Activated CD8-positive, alpha-beta memory T cell treated with anti-CD3 and anti-CD28 coated beads, Interleukin-2, amount 10 ng/mL, durations not matched to agents 7 days and 5 days (primary cell): ENCODE data around the gene FARP1. TPM values are rescaled to one million over a fixed set of nuclear protein-coding genes. Genes with fewer than 3 reads are reported as not detected.

Experiments used
- ATAC-seq: fragments of 150-1000 bp; cut with Tn5 transposase; one replicate; pipeline ENCODE4 v1.10.0; 2021; ENCODE audit warnings: moderate library complexity
- CTCF ChIA-PET: fragments of 350-600 bp; sonication (Branson Sonifier 250); formaldehyde crosslinking; loops from one replicate; lab custom pipeline; 2021; ENCODE audit warnings: antibody characterized with exemption; lab: Charles Lee
- DNase-seq: peaks from one replicate; pipeline ENCODE4 v3.0.0-alpha.2; 2020
- H3K27ac Mint-ChIP-seq: one replicate; pipeline ENCODE4 v1.8.0; 2021; ENCODE audit warnings: mild to moderate bottlenecking, mixed read lengths
- H3K27me3 Mint-ChIP-seq: one replicate; pipeline ENCODE4 v1.8.0; 2021; ENCODE audit warnings: mixed read lengths
- H3K36me3 Mint-ChIP-seq: one replicate; pipeline ENCODE4 v1.8.0; 2021; ENCODE audit warnings: mild to moderate bottlenecking, mixed read lengths
- H3K4me1 Mint-ChIP-seq: one replicate; pipeline ENCODE4 v1.8.0; 2021; ENCODE audit warnings: mixed read lengths
- H3K4me3 Mint-ChIP-seq: one replicate; pipeline ENCODE4 v1.8.0; 2021; ENCODE audit warnings: mild to moderate bottlenecking, moderate library complexity, mixed read lengths
- H3K9me3 Mint-ChIP-seq: one replicate; pipeline ENCODE4 v1.8.0; 2022; ENCODE audit warnings: low read depth, mixed read lengths
- total RNA-seq, 2 experiments: library from RNA; stranded (reverse); gene quantifications; one replicate each; pipeline ENCODE4 v1.2.3, GENCODE V29; 2021

Gene FARP1
- total RNA-seq, 2 experiments from 2014 or later, result 0.44 to 0.87 TPM

DNA sequence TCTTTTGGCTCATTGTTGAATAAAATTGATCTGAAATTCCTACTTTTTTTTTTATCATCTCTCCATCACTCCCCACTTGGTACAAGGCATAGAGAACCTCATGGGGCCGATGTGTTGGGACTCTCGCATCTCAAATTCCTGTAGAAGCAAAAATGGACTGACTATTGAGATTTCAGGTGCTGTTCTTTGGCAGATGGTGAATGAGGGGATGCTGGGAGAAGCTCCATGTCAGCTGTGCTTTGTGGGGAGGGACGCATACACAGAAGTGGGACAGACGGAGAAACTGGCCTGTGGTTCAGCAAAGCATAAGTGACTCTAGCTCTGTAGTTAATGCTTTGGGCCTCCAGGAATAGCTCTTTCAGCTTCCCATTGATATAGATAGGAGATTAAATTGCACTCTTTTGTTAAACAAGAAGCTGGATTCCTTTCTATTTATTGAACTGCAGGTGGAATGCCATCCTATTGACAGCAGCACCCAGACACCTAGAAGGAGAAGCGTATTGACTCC is 228.7 kb downstream of the FARP1 start:
- H3K9me3 Mint-ChIP-seq, result no peaks in the 10 kb centered on the region
- no peak overlapping the region for H3K4me3 Mint-ChIP-seq
- CTCF ChIA-PET, result no interaction called here
- ATAC-seq (no peak), DNase-seq (no peak)
- no peak overlapping the region for H3K27ac Mint-ChIP-seq
- H3K36me3 Mint-ChIP-seq, result no peaks in the 10 kb centered on the region
- H3K27me3 Mint-ChIP-seq, result no peaks in the 10 kb centered on the region
- no peaks in the 10 kb centered on the region for H3K4me1 Mint-ChIP-seq

DNA sequence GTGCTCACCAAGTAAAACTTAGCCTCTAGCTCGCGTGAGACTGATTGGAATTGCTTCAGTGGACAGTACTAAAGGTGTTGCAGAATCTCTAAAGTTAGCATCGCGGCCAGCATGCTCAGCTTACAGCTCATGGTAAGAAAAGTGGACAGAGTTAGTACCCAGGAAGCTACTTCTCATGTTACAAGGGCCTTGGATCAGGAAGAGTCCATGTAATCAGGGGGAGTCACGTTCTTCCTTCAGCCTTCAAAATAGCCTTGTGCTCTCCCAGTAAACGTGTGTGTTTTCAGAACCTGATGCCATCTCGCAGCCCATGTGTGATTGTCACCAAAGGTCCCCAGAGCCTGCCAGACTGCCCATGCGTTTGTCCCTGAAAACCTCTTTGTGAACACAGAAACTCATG is 230.0 kb downstream of the FARP1 start:
- Mint-ChIP-seq H3K27me3 (no peaks in the 10 kb centered on the region), H3K36me3 (no peaks in the 10 kb centered on the region), H3K4me3 (no peak overlapping the region), H3K4me1 (no peaks in the 10 kb centered on the region), H3K9me3 (no peaks in the 10 kb centered on the region), H3K27ac (no peak overlapping the region)
- ATAC-seq, result no peak
- no peak for DNase-seq
- CTCF ChIA-PET, result interaction anchor here (0.6 kb wide), 1 partner anchor 243 kb away, joined by 3 read pairs; no protein-coding TSS in a partner anchor

DNA sequence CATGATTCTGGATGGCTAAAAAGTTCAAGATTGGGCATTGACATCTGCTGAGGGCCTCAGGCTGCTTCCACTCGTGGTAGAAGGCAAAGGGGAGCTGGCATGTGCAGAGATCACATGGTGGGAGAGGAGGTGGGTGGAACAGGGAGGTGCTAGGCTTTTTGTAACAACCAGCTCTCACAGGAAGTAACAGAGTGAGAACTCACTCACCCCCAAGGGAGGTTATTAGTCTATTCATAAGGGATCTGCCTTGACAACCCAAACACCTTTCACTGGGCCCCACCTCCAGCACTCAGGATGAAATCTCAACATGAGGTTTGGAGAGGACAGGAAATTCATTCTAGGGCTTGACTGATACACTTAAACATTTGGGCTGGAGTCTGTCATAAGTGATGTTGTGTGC is 231.9 kb downstream of the FARP1 start:
- DNase-seq (no peak), ATAC-seq (no peak)
- Mint-ChIP-seq H3K36me3 (no peaks in the 10 kb centered on the region), H3K27me3 (no peaks in the 10 kb centered on the region), H3K27ac (no peak overlapping the region), H3K9me3 (no peaks in the 10 kb centered on the region), H3K4me1 (no peaks in the 10 kb centered on the region), H3K4me3 (no peak overlapping the region)
- CTCF ChIA-PET, result no interaction called here

DNA sequence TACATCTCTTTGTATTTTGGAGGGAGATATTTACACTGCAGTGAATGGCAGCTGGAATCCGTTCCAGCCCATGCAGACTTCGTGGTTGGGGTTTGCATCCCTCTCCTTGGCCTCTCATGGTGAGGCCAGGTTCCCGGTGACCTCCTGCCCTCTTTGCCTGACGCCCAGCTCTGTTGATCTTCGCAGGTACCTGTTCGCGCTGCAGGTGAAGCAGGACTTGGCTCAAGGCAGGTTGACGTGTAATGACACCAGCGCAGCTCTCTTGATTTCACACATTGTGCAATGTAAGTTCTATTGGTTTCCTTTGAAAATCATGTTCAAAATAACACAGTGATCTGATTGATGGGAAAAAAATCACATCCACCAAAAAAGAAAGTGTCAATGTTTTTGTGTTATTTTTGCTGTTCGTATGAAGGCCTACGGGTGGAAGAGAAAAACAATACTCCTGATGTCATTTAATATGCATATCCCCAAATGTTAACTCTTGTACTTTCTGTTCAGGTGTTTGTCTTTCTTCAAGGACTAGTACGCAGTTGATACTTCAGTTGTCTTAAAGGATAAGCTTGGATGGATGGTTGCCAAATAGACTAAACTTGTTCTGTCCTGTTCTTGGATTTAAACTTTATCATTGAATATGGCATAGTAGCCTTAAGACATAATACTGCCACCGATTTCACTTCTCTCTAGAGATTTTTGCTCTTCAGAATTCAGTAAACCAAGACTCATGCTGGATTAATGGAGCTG is 234.9 kb downstream of the FARP1 start:
- H3K9me3 Mint-ChIP-seq, result no peaks in the 10 kb centered on the region
- H3K27ac Mint-ChIP-seq, result no peak overlapping the region
- CTCF ChIA-PET, result no interaction called here
- H3K4me1 Mint-ChIP-seq, result no peaks in the 10 kb centered on the region
- H3K36me3 Mint-ChIP-seq, result no peaks in the 10 kb centered on the region
- H3K4me3 Mint-ChIP-seq, result no peak overlapping the region
- no peaks in the 10 kb centered on the region for H3K27me3 Mint-ChIP-seq
- ATAC-seq (no peak), DNase-seq (no peak)

DNA sequence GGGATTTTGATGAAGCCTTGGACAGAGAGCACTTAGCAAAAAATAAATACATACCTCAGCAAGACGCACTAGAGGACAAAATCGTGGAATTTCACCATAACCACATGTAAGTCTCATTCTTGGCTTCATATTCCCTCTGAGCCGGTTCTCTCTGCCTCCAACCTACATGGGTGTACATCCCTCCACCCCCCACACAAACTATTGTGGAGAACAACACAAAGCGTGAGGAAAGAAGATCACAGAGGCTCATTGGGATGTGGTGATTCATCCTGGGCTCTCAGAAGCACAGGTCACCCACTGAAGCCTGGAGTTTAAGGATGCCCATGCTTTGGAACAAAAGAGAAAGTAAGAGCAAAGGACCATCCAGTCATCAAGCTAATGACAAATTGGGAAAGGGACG is 241.8 kb downstream of the FARP1 start:
- Mint-ChIP-seq H3K4me3 (no peak overlapping the region), H3K4me1 (no peaks in the 10 kb centered on the region), H3K27ac (no peak overlapping the region), H3K27me3 (peaks cover 25% of the 10 kb centered on the region), H3K9me3 (no peaks in the 10 kb centered on the region), H3K36me3 (no peaks in the 10 kb centered on the region)
- ATAC-seq, result no peak
- no peak for DNase-seq
- CTCF ChIA-PET, result no interaction called here

DNA sequence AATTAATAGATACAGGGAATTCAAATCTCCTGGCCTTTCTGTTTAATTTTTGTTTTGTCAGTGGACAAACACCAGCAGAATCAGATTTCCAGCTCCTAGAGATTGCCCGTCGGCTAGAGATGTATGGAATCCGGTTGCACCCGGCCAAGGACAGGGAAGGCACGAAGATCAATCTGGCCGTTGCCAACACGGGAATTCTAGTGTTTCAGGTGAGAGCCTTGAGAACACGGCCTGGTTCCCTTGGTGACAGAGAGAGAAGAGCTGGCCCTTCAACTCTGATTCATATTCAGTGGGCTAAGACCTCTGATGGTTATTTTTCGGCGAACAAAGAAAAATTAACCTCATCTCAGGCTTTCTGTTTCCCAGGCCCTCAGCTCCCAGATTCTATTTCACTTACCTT is 242.7 kb downstream of the FARP1 start:
- DNase-seq, result no peak
- Mint-ChIP-seq H3K9me3 (no peaks in the 10 kb centered on the region), H3K4me1 (no peaks in the 10 kb centered on the region), H3K27ac (no peak overlapping the region), H3K36me3 (no peaks in the 10 kb centered on the region), H3K4me3 (no peak overlapping the region), H3K27me3 (peaks cover 25% of the 10 kb centered on the region)
- CTCF ChIA-PET, result interaction anchor here (0.6 kb wide), 1 partner anchor 405 kb away, joined by 4 read pairs; no protein-coding TSS in a partner anchor
- no peak for ATAC-seq

DNA sequence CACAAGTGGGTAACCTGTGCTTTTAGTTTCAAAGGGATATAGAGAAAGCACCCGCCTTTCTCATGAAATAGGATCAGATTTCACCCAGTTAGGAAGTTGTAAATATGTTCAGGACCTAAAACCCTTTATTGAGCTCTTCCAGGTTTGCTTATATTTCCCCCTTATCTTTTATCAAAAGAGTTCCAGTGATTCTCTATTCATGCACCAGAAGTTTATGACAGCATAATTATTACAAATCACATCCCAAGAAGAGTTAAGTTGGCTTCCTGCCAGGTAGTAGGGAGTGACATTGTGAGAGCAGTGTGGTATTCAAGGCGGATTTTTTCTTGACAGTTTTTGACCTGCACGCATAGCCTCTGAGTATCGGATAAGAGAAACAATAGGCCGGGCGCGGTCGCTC is 243.7 kb downstream of the FARP1 start:
- CTCF ChIA-PET, result no interaction called here
- H3K27ac Mint-ChIP-seq, result no peak overlapping the region
- no peaks in the 10 kb centered on the region for H3K9me3 Mint-ChIP-seq
- no peaks in the 10 kb centered on the region for H3K36me3 Mint-ChIP-seq
- peaks cover 27% of the 10 kb centered on the region for H3K27me3 Mint-ChIP-seq
- no peak overlapping the region for H3K4me3 Mint-ChIP-seq
- DNase-seq, result no peak
- H3K4me1 Mint-ChIP-seq, result no peaks in the 10 kb centered on the region
- no peak for ATAC-seq

- no peaks in the 10 kb centered on the region for H3K9me3 Mint-ChIP-seq
- H3K36me3 Mint-ChIP-seq, result no peaks in the 10 kb centered on the region
- no peaks in the 10 kb centered on the region for H3K4me1 Mint-ChIP-seq
- CTCF ChIA-PET, result no interaction called here
- H3K27ac Mint-ChIP-seq, result no peak overlapping the region
- H3K4me3 Mint-ChIP-seq, result no peak overlapping the region
- H3K27me3 Mint-ChIP-seq, result peaks cover 16% of the 10 kb centered on the region
- DNase-seq (no peak), ATAC-seq (no peak)
These were observed 246.4 kb downstream of the FARP1 start for GRCh38 chr13:98389319-98389718.

GRCh38 chr13:98390086-98390715 is 247.3 kb downstream of the FARP1 start:
- DNase-seq (no peak), ATAC-seq (no peak)
- H3K4me1 Mint-ChIP-seq, result no peaks in the 10 kb centered on the region
- no peaks in the 10 kb centered on the region for H3K9me3 Mint-ChIP-seq
- no peak overlapping the region for H3K4me3 Mint-ChIP-seq
- H3K36me3 Mint-ChIP-seq, result no peaks in the 10 kb centered on the region
- H3K27ac Mint-ChIP-seq, result no peak overlapping the region
- CTCF ChIA-PET, result no interaction called here
- peaks cover 8% of the 10 kb centered on the region for H3K27me3 Mint-ChIP-seq

- Mint-ChIP-seq H3K9me3 (no peaks in the 10 kb centered on the region), H3K27me3 (peaks cover 16% of the 10 kb centered on the region), H3K4me1 (no peaks in the 10 kb centered on the region), H3K4me3 (no peak overlapping the region), H3K27ac (no peak overlapping the region), H3K36me3 (no peaks in the 10 kb centered on the region)
- CTCF ChIA-PET, result no interaction called here
- no peak for DNase-seq
- ATAC-seq, result no peak
These were observed 251.0 kb downstream of the FARP1 start for GRCh38 chr13:98393873-98394272.

GRCh38 chr13:98394820-98395510 is 252.1 kb downstream of the FARP1 start:
- H3K4me1 Mint-ChIP-seq, result no peaks in the 10 kb centered on the region
- no peak for DNase-seq
- CTCF ChIA-PET, result interaction anchor here (0.6 kb wide), 1 partner anchor 159 kb away, joined by 3 read pairs; no protein-coding TSS in a partner anchor

GRCh38 chr13:98396071-98396710 is 253.3 kb downstream of the FARP1 start:
- no peak for ATAC-seq

More at GRCh38 chr13:98394820-98395510, 252.1 kb downstream of the FARP1 start:
- Mint-ChIP-seq H3K4me3 (no peak overlapping the region), H3K27ac (no peak overlapping the region), H3K9me3 (no peaks in the 10 kb centered on the region), H3K27me3 (peaks cover 22% of the 10 kb centered on the region), H3K36me3 (no peaks in the 10 kb centered on the region)
- ATAC-seq, result no peak

GRCh38 chr13:98397221-98397620 is 254.3 kb downstream of the FARP1 start:
- DNase-seq (no peak), ATAC-seq (no peak)
- Mint-ChIP-seq H3K27me3 (peaks cover 21% of the 10 kb centered on the region), H3K27ac (no peak overlapping the region), H3K4me3 (no peak overlapping the region), H3K4me1 (no peaks in the 10 kb centered on the region), H3K9me3 (no peaks in the 10 kb centered on the region), H3K36me3 (no peaks in the 10 kb centered on the region)
- CTCF ChIA-PET, result interaction anchor here (0.6 kb wide), 1 partner anchor 509 kb away, joined by 3 read pairs; no protein-coding TSS in a partner anchor

More at GRCh38 chr13:98396071-98396710, 253.3 kb downstream of the FARP1 start:
- CTCF ChIA-PET, result no interaction called here
- H3K27ac Mint-ChIP-seq, result no peak overlapping the region
- H3K27me3 Mint-ChIP-seq, result peaks cover 21% of the 10 kb centered on the region
- no peaks in the 10 kb centered on the region for H3K4me1 Mint-ChIP-seq
- no peaks in the 10 kb centered on the region for H3K36me3 Mint-ChIP-seq
- no peaks in the 10 kb centered on the region for H3K9me3 Mint-ChIP-seq
- DNase-seq, result no peak
- no peak overlapping the region for H3K4me3 Mint-ChIP-seq
